ENCODE measurements around the gene MSI2.

GRCh38 chr17:57727630-57728175 lies 471.4 kb downstream of the MSI2 start:
- no peak for TF ChIP-seq CTCF (conservative IDR thresholded peaks at IDR 0.05; ENCODE audit: low read length)
- no peak for TF ChIP-seq EZH2phosphoT487 (IDR thresholded peaks at IDR 0.05; ENCODE audit: borderline replicate concordance)
